Measurements from ENCODE around the gene QPCTL.

The QPCTL gene

DNA sequence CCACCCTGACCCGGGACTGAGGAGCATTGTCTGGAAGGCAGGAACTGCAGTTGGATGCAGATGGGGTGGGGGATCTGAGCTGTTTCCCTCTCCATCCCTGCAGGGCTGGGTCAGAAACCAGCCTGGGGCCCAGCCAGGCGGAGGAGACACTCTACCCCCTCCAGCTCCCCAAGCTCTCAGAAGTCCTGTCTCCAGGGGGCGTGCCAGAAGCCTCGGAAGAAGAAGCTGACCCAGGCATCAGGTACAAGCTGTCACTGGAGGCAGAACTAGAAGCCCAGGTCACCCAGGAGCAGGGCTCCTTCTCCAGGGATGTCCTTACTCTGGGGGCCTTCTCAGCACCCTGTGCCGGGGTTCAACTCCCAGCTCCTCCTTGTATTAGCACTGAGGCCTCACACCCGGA is 61.1 kb downstream of the QPCTL start:
- DNase-seq (ENCODE audit: low read depth) = no peak
- H3K4me3 ChIP-seq (ENCODE audit: control insufficient read depth, low read depth, low read length) = no peak overlapping the region
- TF ChIP-seq CTCF (conservative IDR thresholded peaks at IDR 0.05; ENCODE audit: control insufficient read depth, insufficient read depth, low read depth, low read length) = no peak

Data from fibroblast of mammary gland (primary cell).